HEK293T (cell line): Measurements from ENCODE around the gene SLC16A12.

Source experiments
- FOXK2 ChIP-seq: fragments of 450-650 bp; IDR thresholded peaks from 2 replicates; pipeline ENCODE4 v1.6.1; 2016; ENCODE audit warnings: mild to moderate bottlenecking
- NFRKB ChIP-seq: fragments of 450-650 bp; IDR thresholded peaks from 2 replicates; pipeline ENCODE4 v1.6.1; 2016; ENCODE audit warnings: mild to moderate bottlenecking, moderate library complexity
- ZNF384 ChIP-seq: fragments of 450-650 bp; IDR thresholded peaks from 2 replicates; pipeline ENCODE4 v1.6.1; 2016

DNA sequence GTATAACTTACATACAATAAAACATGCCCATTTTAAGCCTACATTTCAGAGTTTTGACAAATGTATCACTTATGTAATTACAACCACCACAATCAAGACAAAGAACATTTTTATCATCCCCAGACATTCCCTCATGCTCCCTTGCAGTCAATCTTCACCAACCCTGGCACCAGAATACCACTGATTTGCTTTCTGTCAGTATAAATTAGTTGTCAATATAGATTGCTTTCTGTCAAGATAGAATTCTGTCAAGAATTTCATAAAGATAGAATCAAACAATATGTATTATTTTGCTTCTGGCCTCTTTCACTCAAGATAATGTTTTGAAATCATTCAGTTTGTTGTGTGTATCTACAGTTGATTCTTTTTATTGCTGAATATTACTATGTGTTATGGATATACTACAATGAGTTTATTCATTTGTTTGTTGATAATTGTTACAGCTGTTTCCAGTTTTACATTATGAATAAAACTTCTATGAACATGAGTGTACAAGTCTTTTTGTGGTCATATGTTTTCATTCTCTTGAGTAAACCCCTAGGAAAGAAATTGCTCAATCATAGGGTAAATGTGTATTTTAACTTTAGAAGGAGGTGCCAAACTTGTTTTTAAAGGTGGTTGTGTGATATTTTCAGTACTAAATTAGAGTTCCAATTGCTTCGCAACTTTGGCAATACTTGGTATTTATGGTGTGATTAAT, 64.1 kb downstream of the SLC16A12 start:
- TF ChIP-seq FOXK2 (no peak), NFRKB (no peak), ZNF384 (no peak)
